Left ventricle myocardium superior (tissue), 1 donor: ENCODE data around the gene COPA. TPM values are rescaled to one million over a fixed set of nuclear protein-coding genes. Genes with fewer than 3 reads are reported as not detected.
"Not testable (repeated sequence)": the region's sequence is repeated elsewhere in the genome, so short reads cannot be mapped to it uniquely, and the experiment has no call there.

Experiments used
- ATAC-seq: fragments of 200-7000 bp; cut with Tn5 transposase; one replicate; pipeline ENCODE4 v1.9.1; 2020; ENCODE audit warnings: mild to moderate bottlenecking, moderate library complexity
- DNase-seq: peaks from one replicate; pipeline ENCODE4 v3.0.0-alpha.2; 2020
- intact Hi-C: fragments of 100-400 bp; cut with micrococcal nuclease; formaldehyde crosslinking; loops from one replicate; pipeline ENCODE4 v1.11.0; 2022
- long read RNA-seq: library from polyadenylated mRNA; unstranded; transcript quantifications from one replicate; pipeline ENCODE4 v2.0.0, GENCODE V29; 2021
- total RNA-seq: library from RNA; stranded (reverse); fragmentation: NEBNext Ultra II Directional; extraction: Animal tissue kit (Norgen Biotek cat#: 25700); gene quantifications from one replicate; pipeline ENCODE4 v1.2.1, GENCODE V29; 2021
- donor health status: DM: no; HTN: yes; CAD: no; lungs with severe emphysema.

Gene COPA
- 93.0 TPM for total RNA-seq
- long read RNA-seq, full-length matches to known transcripts = 82 of 100 reads
- long read RNA-seq, partial matches to known transcripts = 14 of 100 reads
- long read RNA-seq, other reads (novel, unspliced or antisense) = 4 of 100 reads

DNA sequence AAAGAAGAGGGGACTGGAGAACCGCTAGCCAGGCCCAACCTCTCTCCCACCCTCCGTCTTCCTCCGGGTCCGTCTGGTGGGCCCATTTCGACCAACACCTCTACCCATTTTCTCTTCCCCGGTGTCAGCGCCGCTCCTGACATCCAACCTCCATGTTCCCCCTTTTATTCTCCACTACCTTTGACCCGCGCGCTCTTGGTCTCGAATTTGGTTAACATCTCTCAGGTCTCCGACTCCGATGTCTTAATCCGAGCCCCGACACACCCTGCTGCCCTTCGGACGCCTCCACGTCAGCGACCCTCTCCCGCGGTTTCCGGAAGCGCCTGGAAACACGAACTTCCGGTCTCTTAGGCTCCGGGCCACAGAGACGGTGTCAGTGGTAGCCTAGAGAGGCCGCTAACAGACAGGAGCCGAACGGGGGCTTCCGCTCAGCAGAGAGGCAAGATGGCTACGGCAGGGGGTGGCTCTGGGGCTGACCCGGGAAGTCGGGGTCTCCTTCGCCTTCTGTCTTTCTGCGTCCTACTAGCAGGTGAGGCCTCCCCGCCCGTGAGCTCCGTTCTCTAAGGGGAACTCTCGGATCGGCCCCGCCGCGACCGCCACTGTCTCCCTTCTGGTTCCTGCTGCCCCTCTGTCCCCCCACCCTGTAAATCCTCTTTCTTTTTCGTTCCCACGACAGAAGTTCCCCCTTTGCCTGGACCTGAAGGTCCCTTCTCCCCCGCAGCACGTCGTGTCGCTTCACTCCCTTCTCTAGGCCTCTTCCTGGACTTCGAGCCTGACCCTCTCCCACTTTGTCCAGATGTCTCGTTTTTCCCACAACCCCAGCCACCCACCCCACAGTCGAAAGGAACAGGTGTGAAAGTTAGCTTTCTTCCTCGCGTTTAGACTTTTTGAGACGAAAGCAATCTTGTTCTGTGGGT is at the start of gene COPA, which contains the start of gene NCSTN:
Gene COPA (minus strand): TSS at position 298 of the 917 bp plus-strand sequence. CDS start 80 bp downstream, at position 218.
Gene NCSTN (plus strand): TSS at position 431 of the 917 bp plus-strand sequence. CDS start 14 bp downstream, at position 445.
- ATAC-seq (peak; percentile 99), DNase-seq (peak; percentile 93)
- intact Hi-C loops = no loop called here

DNA sequence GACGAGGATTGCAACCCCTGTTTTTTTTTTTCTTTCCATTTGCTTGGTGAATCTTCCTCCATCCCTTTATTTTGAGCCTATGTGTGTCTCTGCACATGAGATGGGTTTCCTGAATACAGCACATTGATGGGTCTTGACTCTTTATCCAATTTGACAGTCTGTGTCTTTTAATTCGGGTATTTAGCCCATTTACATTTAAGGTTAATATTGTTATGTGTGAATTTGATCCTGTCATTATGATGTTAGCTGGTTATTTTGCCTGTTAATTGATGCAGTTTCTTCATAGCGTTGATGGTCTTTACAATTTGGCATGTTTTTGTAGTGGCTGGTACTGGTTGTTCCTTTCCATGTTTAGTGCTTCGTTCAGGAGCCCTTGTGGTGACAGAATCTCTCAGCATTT is 45.4 kb upstream of the COPA start:
- DNase-seq, intact Hi-C loops, ATAC-seq: not testable (repeated sequence)

DNA sequence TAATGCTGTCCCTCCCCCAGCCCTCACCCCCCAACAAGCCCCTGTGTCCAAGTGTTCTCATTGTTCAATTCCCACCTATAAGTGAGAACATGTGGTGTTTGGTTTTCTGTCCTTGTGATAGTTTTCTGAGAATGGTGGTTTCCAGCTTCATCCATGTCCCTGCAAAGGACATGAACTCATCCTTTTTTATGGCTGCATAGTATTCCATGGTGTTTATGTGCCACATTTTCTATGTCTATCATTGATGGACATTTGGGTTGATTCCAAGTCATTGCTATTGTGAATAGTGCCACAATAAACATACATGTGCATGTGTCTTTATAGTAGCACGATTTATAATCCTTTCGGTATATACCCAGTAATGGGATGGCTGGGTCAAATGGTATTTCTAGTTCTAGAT is 41.8 kb upstream of the COPA start:
- DNase-seq, ATAC-seq, intact Hi-C loops: not testable (repeated sequence)

DNA sequence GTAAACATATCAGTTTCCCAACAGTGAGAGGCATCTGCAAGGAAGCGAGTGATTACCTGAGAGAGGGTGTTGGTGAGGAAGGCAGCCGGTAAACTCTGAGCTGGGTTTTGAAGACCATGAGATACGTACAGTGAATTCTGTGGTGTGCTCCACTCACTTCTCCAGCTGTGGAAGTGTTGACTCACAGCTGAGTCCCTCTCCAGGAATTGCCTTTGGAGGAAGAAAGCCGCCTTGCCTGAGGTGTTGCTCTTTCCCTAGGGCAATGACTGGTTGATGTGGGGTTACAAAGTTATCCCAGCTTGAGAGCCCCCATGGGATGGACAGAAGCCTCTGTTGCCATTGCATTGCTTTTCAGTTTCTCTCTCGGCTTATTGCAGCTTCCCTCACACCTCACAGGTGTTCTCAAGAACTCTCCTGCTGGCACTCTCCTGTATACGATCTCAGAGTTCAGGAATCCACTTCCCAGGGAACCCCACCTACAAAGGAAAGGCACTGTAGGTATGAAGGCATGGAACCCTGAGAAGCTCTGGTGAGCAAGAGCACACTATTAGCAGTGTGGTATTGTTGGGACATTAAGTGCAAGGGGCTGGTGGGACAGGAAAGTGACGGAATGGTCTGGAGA is 34.6 kb upstream of the COPA start:
- DNase-seq (no peak), ATAC-seq (no peak)
- intact Hi-C loops = no loop called here

DNA sequence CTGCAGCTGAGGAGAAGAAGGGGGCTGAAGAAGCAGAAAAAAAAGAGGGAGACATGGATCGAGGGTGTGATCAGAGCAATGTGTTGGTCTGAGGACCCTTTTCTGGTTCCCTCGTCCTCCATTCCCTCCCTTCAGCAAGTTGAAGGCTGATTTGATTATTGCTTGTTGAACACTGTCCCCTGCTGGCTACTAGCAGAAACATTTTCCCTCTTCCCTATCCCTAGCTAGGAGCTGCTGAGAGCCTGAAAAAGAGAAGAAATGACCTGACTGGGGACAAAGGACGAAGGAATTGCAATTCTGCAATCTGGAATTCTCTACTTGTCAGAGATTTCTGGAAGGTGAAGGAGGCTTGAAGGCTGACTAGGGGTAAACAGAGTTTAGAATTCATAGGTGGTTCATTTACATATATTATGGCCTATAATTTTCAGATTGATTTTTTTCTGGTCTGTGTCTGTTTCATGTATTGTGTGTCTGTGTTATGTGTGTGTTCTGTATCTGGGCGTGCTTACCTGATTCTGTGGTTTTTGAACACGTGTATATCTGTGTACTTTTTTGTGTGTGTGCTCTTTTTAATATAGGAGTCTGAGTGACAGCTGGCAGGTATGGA is 33.6 kb upstream of the COPA start:
- DNase-seq = no peak
- intact Hi-C loops = no loop called here
- peak; percentile 85 for ATAC-seq

DNA sequence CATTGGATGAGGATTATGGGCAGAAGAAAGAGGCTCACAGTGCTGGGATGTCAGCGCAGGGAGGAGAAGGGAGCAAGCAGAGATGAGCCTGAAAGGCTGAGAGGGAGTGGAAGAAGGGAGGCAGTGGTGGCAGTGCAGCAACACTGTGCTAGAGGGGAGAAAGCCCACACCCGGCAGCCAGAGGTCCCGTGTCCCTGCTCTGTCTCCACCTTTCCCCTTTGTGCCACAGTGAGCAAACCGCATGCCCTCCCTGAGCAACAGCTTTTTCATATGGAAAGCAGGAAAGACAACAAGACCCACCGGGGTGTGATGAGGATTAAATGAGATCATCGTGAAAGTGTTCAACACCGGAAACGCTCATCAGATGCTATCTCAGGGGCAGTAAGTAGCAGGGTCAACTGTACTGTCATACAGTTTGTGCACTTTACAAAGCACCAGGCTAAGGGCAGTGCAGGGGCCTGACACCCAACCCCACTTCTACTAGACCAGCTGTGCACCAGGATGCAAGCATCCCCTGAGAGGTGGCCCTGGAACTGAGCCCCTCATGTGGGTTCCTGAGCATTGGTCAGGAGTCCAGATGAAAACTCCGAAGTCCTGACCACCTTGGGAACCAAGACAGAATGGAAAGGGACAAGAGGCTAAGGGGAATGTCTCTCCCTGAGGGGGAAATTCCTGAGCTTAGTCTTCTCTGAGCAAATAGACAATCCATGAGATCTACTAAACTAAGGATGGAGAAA is 32.9 kb upstream of the COPA start:
- peak; percentile 40 for ATAC-seq
- intact Hi-C loops = no loop called here
- DNase-seq = no peak

DNA sequence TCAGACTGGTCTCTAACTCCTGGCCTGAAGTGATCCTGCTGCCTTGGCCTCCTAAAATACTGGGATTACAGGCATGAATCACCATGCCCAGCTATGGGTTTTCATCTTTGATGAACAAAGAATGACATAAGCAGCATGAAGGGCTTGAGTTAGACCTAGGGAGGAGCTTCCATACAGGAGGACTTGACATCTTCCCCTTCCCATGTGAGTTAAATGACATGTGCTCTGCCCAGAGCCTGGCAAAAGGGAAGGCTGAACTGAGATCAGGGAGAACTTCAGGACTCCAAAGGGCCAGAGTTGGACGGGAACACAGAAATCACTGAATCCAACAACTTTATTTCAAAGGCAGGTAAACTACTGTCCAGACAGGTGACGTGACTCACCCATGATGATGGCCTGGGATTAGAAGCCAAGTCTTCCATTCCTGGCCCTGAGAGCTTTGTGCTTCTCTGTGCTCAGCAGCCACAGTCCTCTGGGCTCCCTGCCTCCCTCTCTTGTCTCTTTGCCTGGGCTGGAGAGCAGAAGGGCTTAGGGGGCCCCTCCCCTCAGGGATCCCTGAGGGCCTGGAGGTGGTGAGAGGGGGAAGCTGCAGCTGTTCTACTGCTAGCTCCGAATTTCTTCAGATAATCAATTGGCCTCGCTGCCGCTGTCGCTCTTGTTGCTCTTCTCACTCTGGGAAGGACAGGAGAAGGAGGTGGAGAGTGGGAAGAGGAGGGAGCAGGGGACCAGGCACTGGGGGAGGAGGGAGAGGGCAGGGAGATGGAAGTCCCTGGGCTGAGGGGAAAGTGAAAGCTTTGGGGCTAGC is 31.5 kb upstream of the COPA start:
- peak; percentile 47 for DNase-seq
- intact Hi-C loops = no loop called here
- peak; percentile 57 for ATAC-seq

DNA sequence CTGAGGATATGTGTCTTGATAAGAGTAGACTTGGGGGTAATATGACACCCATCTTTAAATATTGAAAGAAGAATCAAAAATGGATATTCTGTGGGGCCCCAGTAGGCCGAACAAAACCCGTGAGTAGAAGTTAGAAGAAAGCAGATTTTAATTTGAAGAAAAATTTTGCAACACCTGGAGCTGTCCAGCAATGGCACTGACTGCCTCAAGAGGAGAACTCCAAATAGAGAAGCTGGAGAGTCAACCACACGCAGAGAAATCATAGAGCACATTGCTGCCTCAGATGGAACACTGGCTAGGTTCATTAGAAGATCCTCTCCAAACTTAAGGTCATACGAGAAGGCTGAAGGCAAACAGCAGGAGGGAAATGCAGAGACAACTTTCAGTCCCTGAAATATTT is 30.6 kb upstream of the COPA start:
- DNase-seq = no peak
- no peak for ATAC-seq
- intact Hi-C loops = no loop called here

DNA sequence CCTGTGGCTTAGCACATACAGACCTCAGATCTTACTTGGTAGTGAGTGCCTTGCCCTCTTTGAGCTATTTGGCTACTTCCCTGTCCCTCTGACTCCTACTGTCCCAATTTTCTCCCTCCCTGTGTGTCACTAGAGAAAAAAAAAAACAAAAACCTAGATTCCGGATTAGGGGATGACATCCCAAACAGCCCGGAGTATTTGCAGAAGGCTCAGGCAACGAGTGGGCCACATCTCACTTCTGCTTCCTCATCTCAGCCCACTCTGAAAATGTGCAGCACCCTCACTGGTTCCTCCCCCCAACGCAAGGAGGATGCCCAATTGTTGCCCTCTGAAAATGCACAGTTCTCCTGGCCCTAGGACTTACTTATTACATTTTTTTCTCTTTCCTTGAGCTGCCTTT is 28.7 kb upstream of the COPA start:
- ATAC-seq (no peak), DNase-seq (no peak)
- intact Hi-C loops = no loop called here

DNA sequence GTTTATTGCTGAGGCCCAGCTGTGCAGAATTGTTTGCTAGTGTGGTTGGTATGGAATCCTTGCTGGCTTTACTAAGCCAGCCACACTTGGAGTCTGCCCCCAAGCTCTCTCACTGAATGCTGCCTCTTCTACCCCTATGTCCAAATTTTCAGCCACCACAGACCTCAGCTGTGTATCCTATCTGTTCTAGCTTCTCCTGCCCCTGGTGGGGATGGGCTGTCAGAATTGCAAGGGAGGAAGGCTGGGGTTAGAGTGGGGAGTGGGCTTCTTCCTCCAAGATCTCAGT is 28.2 kb upstream of the COPA start:
- DNase-seq = no peak
- no peak for ATAC-seq
- intact Hi-C loops = no loop called here

DNA sequence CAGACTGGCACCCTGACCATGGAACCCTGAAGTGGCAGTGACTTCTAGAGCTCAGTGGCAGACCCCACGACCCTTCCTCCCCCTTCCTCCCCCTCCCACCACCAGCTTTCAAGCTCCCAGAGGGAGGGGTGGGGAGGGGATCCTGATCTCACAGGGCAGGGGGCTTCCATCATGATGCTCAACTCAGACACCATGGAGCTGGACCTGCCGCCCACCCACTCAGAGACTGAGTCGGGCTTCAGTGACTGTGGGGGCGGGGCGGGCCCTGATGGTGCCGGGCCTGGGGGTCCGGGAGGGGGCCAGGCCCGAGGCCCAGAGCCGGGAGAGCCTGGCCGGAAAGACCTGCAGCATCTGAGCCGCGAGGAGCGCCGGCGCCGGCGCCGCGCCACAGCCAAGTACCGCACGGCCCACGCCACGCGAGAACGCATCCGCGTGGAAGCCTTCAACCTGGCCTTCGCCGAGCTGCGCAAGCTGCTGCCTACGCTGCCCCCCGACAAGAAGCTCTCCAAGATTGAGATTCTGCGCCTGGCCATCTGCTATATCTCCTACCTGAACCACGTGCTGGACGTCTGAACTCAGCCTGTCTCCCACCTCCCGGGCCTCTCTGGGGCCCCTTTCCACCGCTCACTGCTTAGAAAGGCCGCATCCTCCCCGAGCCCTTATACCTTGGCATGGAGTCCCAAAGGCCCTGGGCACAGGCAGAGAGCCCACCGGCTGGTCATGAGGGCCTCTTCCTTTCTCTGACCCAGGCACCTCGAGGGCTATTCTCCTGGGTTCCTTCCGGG is 27.7 kb upstream of the COPA start:
- DNase-seq (no peak), ATAC-seq (no peak)
- intact Hi-C loops = no loop called here

DNA sequence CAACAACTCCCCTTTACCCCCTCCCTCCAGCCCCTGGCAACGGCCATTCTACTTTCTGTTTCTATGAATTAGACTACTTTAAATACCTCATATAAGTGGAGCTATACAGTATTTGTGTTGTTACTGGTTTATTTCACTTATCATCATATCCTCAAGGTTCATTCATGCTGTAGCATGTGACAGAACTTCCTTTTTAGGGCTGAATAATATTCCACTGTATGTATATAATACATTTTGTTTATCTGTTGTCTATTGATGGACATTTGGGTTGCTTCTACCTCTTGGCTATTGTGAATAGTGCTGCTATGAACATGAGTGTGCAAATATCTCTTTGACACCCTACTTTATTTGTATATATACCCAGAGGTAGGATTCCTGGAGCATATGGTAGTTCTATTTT is 26.0 kb upstream of the COPA start:
- ATAC-seq (no peak), DNase-seq (no peak)
- intact Hi-C loops = no loop called here

DNA sequence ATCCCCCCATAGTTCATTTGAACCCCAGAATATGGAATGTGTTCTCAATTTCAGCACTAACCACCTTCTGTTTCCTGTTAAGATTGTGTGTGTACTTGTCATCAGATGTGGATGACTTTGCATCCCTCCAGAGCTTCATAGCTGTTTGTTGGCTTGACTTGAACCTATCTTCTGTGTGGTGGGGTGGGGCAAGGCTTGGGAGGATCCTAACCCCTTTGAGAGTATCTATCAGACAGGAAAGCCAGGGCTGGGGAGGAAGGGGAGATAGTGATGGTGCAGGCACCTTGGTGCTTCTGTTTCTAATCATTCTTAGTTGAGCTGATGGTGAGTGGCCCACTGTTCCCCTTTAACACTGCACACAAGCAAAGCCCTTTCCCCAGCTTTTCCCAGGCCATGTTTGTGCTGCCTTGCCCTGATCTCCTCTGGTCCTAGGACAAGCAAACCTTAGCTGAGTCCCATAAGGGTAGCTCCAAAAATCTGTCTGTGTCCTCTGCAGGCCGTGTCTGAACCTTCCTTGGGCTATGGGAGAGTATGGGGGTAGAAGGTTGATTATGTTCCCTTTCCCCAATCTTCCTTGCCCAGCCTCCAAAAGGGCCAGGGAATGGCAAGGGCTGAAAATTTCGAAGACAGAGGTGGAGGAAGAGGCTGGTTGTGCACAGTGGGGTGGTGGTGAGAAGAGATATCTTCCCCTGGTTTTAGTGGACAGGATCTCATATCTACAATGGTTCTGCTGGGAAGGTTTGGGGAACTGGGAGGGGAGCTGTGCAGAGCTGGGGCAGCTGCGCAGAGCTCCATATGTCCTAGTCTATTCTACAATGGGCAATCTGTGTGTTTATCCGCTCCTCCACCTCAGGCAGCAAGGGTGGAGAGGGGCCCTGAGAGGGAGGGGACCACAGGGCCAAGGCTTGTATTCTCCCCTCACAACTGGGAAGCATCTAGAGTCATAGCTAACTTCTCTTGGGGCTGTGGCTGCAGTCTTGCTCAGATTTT is 25.2 kb upstream of the COPA start:
- intact Hi-C loops = no loop called here
- DNase-seq (no peak), ATAC-seq (no peak)

DNA sequence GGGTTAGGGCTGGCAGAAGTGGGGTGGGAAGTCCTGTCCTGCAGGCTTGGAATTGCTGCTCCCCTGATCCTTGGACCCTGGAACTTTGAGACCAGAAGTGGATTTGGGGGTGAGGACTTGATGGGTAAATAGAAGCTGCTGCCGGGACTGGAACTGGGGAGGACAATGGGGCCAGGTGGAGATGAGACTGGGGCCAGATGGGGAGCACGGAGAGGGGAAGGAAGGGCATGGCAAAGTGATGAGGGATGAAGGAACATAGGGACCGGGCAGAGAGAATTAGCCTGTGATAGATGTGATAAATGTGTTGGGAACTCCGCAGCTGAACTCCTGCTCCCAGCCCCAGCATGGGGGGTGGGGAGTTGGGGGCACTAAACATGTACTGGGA is 24.5 kb upstream of the COPA start:
- no peak for ATAC-seq
- no peak for DNase-seq
- intact Hi-C loops = no loop called here

DNA sequence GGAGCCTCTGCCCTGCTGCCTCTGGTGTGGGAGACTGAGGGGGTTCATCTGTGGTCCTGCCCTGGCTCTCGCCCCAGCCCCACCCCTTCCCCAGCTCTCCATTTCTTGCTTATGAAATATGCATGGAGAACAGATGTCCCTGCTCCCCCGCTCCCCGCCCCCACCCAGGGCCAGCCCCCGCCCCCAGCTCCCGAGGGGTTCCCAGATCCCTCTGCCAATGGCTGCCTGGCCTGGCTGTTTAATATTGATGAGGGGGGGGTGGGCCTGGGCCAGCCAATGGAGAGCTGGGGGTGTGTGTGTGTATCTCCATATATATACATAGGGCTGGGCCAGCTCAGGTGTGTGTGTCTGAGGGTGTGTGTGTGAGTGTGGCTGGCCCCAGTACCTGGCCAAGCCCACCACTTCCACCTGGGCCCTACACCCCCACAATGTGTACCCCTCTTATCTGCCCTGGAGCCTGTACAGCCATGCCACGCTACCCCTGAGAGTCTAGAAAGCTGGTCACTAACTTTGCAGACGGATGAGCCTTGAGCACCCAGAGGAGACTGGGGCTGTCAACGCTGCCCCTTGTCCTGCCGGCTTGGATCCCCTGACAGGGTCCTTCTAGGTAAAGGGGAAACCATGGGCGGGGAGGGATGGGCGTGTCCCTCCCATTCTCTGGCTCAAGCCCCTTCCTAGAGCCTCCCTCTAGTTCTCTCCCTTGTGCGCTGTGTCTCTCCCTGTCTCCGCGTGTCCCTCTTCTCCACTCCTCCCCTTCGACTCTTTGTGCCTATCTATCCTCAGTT is 23.9 kb upstream of the COPA start, which contains the start of gene NHLH1:
Gene NHLH1 (plus strand): TSS at position 341 of the 785 bp plus-strand sequence. CDS start 3,661 bp downstream, outside the sequence.
- intact Hi-C loops = no loop called here
- DNase-seq (no peak), ATAC-seq (no peak)

DNA sequence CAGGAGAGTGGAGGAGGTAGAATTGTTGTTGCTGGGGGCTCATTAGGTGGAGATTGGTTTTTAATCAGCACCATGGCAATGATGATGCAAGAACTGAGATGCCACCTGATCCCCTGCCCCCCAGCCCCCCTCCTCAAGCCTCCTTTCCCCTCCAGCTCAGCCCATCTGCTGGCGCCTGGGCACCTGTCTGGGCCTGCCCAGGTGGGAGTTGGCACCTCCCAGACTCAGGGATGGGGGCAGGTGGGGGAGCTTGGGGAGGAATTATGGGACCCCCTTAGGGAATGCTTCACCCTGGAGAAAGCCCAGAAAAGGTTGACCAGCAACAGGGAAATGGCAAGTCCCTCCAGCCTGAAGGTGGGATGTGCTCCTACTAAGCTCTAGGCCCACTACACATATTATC is 22.3 kb upstream of the COPA start:
- ATAC-seq (no peak), DNase-seq (no peak)
- intact Hi-C loops = no loop called here
